Adipocyte (in vitro differentiated cells): ENCODE data around the gene STING1.
A peak's percentile ranks its signal among the peaks of the same experiment; 100 is the strongest.
"Not testable (repeated sequence)": the region's sequence is repeated elsewhere in the genome, so short reads cannot be mapped to it uniquely, and the experiment has no call there.

ENCODE experiments used
- DNase-seq: peaks from one replicate; pipeline ENCODE4 v3.0.0-alpha.2; 2015; ENCODE audit warnings: low read depth
- H3K27me3 ChIP-seq: replicated peaks from 2 replicates; pipeline ENCODE4 v1.7.0; 2013; ENCODE audit warnings: mild to moderate bottlenecking, low read length, moderate library complexity; ENCODE audit not compliant: control insufficient read depth, insufficient read depth
- H3K36me3 ChIP-seq: 2 replicates; pipeline ENCODE4 v1.7.0; 2013; ENCODE audit warnings: low read length, mild to moderate bottlenecking, moderate library complexity; ENCODE audit not compliant: control insufficient read depth, insufficient read depth, severe bottlenecking
- H3K4me1 ChIP-seq: 2 replicates; pipeline ENCODE4 v1.7.0; 2013; ENCODE audit warnings: mild to moderate bottlenecking, low read length, moderate library complexity; ENCODE audit not compliant: control insufficient read depth, insufficient read depth
- H3K4me3 ChIP-seq: 2 replicates; pipeline ENCODE4 v1.7.0; 2013; ENCODE audit warnings: mild to moderate bottlenecking, low read length, moderate library complexity
- H3K9ac ChIP-seq: 2 replicates; pipeline ENCODE4 v1.7.0; 2013; ENCODE audit warnings: mild to moderate bottlenecking, low read length, moderate library complexity
- H3K9me3 ChIP-seq: 2 replicates; pipeline ENCODE4 v1.7.0; 2013; ENCODE audit warnings: mild to moderate bottlenecking, low read length, moderate library complexity; ENCODE audit not compliant: control insufficient read depth

Gene STING1

GRCh38 chr5:139495638-139496435 lies 13.3 kb upstream of the STING1 start:
- peaks cover 18% of the 10 kb centered on the region for H3K4me1 ChIP-seq
- DNase-seq, result peak; percentile 24
- no peak overlapping the region for H3K4me3 ChIP-seq
- no peaks in the 10 kb centered on the region for H3K9me3 ChIP-seq
- H3K36me3 ChIP-seq, result no peaks in the 10 kb centered on the region
- H3K9ac ChIP-seq, result no peak overlapping the region
- no peaks in the 10 kb centered on the region for H3K27me3 ChIP-seq

- no peaks in the 10 kb centered on the region for H3K36me3 ChIP-seq
- H3K27me3 ChIP-seq, result no peaks in the 10 kb centered on the region
- no peaks in the 10 kb centered on the region for H3K9me3 ChIP-seq
- H3K4me3 ChIP-seq, result no peak overlapping the region
- H3K9ac ChIP-seq, result no peak overlapping the region
- H3K4me1 ChIP-seq, result peaks cover 18% of the 10 kb centered on the region
- peak; percentile 42 for DNase-seq
These were observed 12.3 kb upstream of the STING1 start for GRCh38 chr5:139494832-139495231.

GRCh38 chr5:139494256-139494655 lies 11.7 kb upstream of the STING1 start:
- no peaks in the 10 kb centered on the region for H3K9me3 ChIP-seq
- no peak overlapping the region for H3K9ac ChIP-seq
- H3K36me3 ChIP-seq, result no peaks in the 10 kb centered on the region
- peaks cover 18% of the 10 kb centered on the region for H3K4me1 ChIP-seq
- no peak overlapping the region for H3K4me3 ChIP-seq
- no peaks in the 10 kb centered on the region for H3K27me3 ChIP-seq
- no peak for DNase-seq

DNA sequence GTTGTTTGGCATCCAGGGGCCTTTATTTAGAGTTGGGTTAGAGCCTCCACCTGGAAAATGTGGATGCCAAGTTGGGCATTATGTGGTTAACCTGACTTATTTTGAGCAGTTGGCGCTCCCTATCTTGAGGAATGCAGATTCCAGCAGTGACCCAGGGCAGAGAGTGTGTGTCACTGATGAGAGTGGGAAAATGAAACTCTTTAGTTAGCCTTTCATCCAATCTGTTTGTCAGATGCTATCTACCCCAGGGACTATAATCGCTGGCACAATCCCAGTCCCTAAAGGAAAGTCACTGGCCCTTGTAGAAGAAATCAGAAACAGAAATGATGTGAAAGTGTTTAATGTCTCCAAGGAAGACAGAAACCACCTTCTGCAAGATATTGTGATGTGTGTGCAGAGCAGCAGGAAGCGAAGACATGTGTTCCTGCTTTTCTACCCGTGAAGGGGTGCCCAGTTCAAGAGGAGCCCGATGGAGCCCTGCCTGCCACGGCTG lies 10.2 kb upstream of the STING1 start:
- DNase-seq, result peak; percentile 66
- Histone ChIP-seq H3K27me3 (no peaks in the 10 kb centered on the region), H3K4me3 (peak overlapping the region; percentile 68)

DNA sequence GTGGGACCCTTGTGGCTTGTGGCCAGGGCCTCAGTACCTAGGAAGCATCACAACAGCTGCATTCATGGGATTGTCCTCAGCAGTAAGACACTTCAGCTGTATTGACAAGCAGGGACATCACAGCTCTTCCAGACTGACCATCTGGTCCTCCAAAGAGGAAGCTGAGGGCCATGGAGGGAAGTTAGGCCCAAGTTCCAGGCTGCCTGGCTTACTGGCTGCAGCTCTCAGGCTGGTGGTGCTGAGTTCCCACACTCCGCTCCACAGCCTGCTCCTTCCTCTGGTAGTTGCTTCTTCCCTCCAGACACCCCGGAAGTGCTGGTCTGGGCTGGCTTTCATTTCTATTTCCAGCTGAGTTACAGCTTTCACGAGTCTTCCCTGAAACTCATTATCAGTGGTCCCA lies 5.7 kb upstream of the STING1 start:
- Histone ChIP-seq H3K4me1 (peaks cover 19% of the 10 kb centered on the region), H3K36me3 (no peaks in the 10 kb centered on the region), H3K27me3 (no peaks in the 10 kb centered on the region), H3K9ac (no peak overlapping the region), H3K9me3 (no peaks in the 10 kb centered on the region), H3K4me3 (no peak overlapping the region)
- no peak for DNase-seq

More for the DNA sequence above, 10.2 kb upstream of the STING1 start:
- H3K4me1 ChIP-seq, result peaks cover 18% of the 10 kb centered on the region
- H3K9me3 ChIP-seq, result no peaks in the 10 kb centered on the region
- H3K36me3 ChIP-seq, result no peaks in the 10 kb centered on the region
- H3K9ac ChIP-seq, result no peak overlapping the region

DNA sequence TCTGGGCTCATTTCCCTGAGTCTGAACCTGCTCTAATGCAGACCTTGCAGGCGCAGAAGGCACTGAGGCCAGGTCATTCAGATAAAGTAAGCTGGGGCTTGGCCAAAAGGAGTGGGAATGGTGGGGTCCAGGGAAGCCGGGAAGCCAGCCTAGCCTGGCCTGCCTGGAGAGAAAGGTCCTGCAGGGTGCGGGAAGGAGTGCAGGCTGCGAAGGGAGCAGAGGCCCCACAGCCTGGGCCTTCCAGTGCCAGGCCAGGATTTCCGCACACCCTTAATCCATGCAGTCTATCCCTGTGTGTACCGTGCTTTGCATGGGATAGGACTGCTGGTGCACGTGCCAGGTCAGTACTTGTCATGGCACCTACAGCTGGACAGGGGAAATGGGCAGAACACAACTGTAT lies 3.6 kb upstream of the STING1 start:
- no peaks in the 10 kb centered on the region for H3K9me3 ChIP-seq
- no peak overlapping the region for H3K4me3 ChIP-seq
- peaks cover 26% of the 10 kb centered on the region for H3K4me1 ChIP-seq
- no peak overlapping the region for H3K9ac ChIP-seq
- H3K27me3 ChIP-seq, result no peaks in the 10 kb centered on the region
- DNase-seq, result no peak
- no peaks in the 10 kb centered on the region for H3K36me3 ChIP-seq

DNA sequence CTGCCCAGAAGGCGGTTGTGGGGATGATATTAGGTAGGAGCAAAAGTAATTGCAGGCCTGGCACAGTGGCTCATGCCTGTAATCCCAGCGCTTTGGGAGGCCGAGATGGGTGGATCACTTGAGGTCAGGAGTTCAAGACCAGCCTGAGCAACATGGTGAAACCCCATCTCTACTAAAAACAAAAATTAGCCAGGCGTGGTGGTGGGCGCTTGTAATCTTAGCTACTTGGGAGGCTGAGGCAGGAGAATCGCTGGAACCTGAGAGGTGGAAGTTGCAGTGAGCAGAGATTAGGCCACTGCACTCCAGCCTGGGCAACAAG lies 291 bp upstream of the STING1 start:
- peak overlapping the region; percentile 82 for H3K4me3 ChIP-seq
- H3K9me3 ChIP-seq, result not testable (repeated sequence)

DNA sequence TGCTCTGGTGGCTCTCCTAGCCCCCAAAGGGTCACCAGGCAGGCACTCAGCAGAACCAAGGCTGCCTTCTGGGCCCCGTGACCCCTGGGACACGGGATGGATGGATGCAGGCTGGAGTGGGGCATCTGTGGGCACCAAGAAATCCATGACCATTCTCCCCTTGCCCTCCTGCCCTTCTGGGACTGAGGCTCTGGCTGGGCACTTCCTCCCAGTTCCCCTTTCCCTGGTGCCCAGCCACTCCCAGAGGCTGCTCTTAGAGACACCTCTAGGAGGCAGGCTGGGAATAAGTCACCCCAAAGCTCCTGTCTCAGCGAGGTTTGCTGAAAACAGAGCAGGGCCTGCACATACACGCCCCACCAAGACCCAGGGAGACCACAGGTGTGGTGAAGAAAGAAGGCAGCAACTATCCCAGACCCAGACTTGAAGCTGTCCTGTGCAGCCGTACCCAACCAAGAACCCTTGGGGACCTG lies 943 bp downstream of the STING1 start:
- Histone ChIP-seq H3K9me3 (no peaks in the 10 kb centered on the region), H3K27me3 (no peaks in the 10 kb centered on the region), H3K36me3 (peaks cover 16% of the 10 kb centered on the region), H3K4me3 (peak overlapping the region; percentile 82), H3K9ac (peak overlapping the region; percentile 86), H3K4me1 (peaks cover 30% of the 10 kb centered on the region)
- DNase-seq, result peak; percentile 42

More for the DNA sequence above, 291 bp upstream of the STING1 start:
- H3K4me1 ChIP-seq, result peaks cover 30% of the 10 kb centered on the region
- not testable (repeated sequence) for DNase-seq, H3K36me3 ChIP-seq, H3K27me3 ChIP-seq
- H3K9ac ChIP-seq, result peak overlapping the region; percentile 86

- Histone ChIP-seq H3K4me1 (peaks cover 30% of the 10 kb centered on the region), H3K27me3 (no peaks in the 10 kb centered on the region), H3K4me3 (peak overlapping the region; percentile 82), H3K9ac (peak overlapping the region; percentile 86), H3K36me3 (peaks cover 17% of the 10 kb centered on the region), H3K9me3 (no peaks in the 10 kb centered on the region)
- DNase-seq, result no peak
These were observed 1.4 kb downstream of the STING1 start for GRCh38 chr5:139481122-139481533.

- not testable (repeated sequence) for H3K27me3 ChIP-seq
These were observed 2.8 kb downstream of the STING1 start for GRCh38 chr5:139479729-139480128.

GRCh38 chr5:139478657-139479423 lies 3.7 kb downstream of the STING1 start:
- not testable (repeated sequence) for H3K9ac ChIP-seq, DNase-seq, H3K4me3 ChIP-seq, H3K27me3 ChIP-seq, H3K9me3 ChIP-seq
- H3K4me1 ChIP-seq, result peaks cover 39% of the 10 kb centered on the region
- peaks cover 23% of the 10 kb centered on the region for H3K36me3 ChIP-seq

More at GRCh38 chr5:139479729-139480128, 2.8 kb downstream of the STING1 start:
- H3K4me3 ChIP-seq, DNase-seq, H3K9ac ChIP-seq, H3K9me3 ChIP-seq: not testable (repeated sequence)
- H3K36me3 ChIP-seq, result peaks cover 23% of the 10 kb centered on the region
- H3K4me1 ChIP-seq, result peaks cover 36% of the 10 kb centered on the region
